Hepatic stellate cell (primary cell): ENCODE data around the gene NOTCH2NLA.
"Not testable (repeated sequence)": the region's sequence is repeated elsewhere in the genome, so short reads cannot be mapped to it uniquely, and the experiment has no call there.

Source experiments
- DNase-seq: peaks from one replicate; pipeline ENCODE4 v3.0.0; 2011; ENCODE audit warnings: low spot score

Gene NOTCH2NLA

DNA sequence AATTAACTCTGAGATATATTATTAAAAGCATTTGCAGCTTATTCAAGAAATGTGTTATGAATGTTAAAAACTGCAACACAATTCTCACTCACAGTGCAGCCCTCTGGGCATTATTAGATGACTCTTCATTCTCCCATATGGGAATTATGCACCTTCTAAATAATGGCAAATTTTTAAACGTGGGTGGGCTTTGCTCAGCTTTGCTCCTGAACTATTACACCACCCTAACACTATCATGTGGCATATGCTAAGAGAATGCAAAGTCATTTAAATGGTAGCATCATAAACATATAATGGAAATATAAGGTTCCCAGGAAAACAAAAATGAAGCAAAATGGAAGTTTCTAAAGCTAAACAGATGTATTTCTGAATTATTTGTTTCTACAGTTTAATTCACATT, 61.5 kb downstream of the NOTCH2NLA start:
- DNase-seq, result not testable (repeated sequence)

- not testable (repeated sequence) for DNase-seq
Observed at GRCh38 chr1:146144465-146144864, 84.4 kb downstream of the NOTCH2NLA start, which contains the start of gene NBPF10. TSS of gene NBPF10 (minus strand) at chr1:146144804. CDS start at chr1:146144769, 35 bp downstream.
